Cardiac muscle cell (in vitro differentiated cells and primary cell): Measurements from ENCODE around the gene TENT5A. TPM values are rescaled to one million over a fixed set of nuclear protein-coding genes. Genes with fewer than 3 reads are reported as not detected.

Experiments used
- DNase-seq, 2 donors: peaks; one replicate each; pipeline versions ENCODE4 v3.0.0 to v3.0.0-alpha.2; 2010 to 2017; ENCODE audit warnings: low read depth in 1 of 2, low spot score in 1 of 2
- H3K27ac ChIP-seq: fragments of 200-600 bp; sonication (generic); 2 replicates; pipeline ENCODE4 v1.5.1; 2016
- H3K27me3 ChIP-seq: fragments of 200-600 bp; sonication (generic); 2 replicates; pipeline ENCODE4 v1.6.0; 2016; ENCODE audit warnings: control low read depth
- H3K36me3 ChIP-seq: fragments of 200-600 bp; sonication (generic); 2 replicates; pipeline ENCODE4 v1.5.1; 2016; ENCODE audit warnings: control low read depth
- H3K4me1 ChIP-seq: fragments of 200-600 bp; sonication (generic); 2 replicates; pipeline ENCODE4 v1.8.1; 2017; ENCODE audit warnings: low read depth, mild to moderate bottlenecking, mixed run types
- H3K4me3 ChIP-seq: fragments of 200-600 bp; sonication (generic); 2 replicates; pipeline ENCODE4 v1.5.1; 2016; ENCODE audit warnings: mild to moderate bottlenecking
- H3K9me3 ChIP-seq: fragments of 200-600 bp; sonication (generic); 2 replicates; pipeline ENCODE4 v1.5.1; 2017; ENCODE audit warnings: low read depth, mild to moderate bottlenecking, control low read depth
- polyA plus RNA-seq: library from polyadenylated mRNA; unstranded; fragments of >200 nt; fragmentation: Nextera tagmentation; extraction: Ambion mirVana; gene quantifications from 2 replicates; pipeline ENCODE4 v1.2.1, GENCODE V29; 2016
- total RNA-seq: library from RNA; depleted of rRNA; stranded (reverse); fragments of >200 nt; gene quantifications from 2 replicates; pipeline ENCODE4 v1.2.3, GENCODE V29; 2016
- TF ChIP-seq, protein P1 (sequence below): IDR thresholded peaks from 2 replicates; pipeline ENCODE4 v1.5.1; 2012; ENCODE audit warnings: low read depth, mild to moderate bottlenecking, low read length

TENT5A gene
- total and polyA plus RNA-seq, 2 experiments from 2014 or later: 8.1 to 9.2 TPM

DNA sequence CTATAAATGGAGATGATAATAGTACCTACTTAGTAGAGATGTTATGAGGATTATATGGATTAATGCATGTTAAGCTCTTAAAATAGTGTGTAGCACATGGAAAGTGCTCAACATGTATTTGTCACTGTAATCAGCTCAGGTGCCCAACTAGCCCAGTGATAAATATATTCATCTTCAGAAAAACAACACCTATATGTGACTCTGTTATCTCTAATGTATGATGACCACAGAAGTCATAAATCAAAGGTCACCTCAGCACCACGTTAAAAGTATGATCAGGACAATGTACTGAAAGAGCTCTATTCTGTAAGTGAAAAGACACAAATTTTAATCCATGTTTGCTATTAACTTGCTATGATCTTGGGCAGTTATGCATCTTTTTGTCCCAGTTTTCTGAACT is 36.8 kb upstream of the TENT5A start:
- Histone ChIP-seq H3K4me1 (no peaks in the 10 kb centered on the region), H3K36me3 (no peaks in the 10 kb centered on the region), H3K27ac (no peak overlapping the region), H3K9me3 (no peaks in the 10 kb centered on the region), H3K27me3 (no peaks in the 10 kb centered on the region), H3K4me3 (no peak overlapping the region)
- DNase-seq: no peak
- TF ChIP-seq, protein P1, sequence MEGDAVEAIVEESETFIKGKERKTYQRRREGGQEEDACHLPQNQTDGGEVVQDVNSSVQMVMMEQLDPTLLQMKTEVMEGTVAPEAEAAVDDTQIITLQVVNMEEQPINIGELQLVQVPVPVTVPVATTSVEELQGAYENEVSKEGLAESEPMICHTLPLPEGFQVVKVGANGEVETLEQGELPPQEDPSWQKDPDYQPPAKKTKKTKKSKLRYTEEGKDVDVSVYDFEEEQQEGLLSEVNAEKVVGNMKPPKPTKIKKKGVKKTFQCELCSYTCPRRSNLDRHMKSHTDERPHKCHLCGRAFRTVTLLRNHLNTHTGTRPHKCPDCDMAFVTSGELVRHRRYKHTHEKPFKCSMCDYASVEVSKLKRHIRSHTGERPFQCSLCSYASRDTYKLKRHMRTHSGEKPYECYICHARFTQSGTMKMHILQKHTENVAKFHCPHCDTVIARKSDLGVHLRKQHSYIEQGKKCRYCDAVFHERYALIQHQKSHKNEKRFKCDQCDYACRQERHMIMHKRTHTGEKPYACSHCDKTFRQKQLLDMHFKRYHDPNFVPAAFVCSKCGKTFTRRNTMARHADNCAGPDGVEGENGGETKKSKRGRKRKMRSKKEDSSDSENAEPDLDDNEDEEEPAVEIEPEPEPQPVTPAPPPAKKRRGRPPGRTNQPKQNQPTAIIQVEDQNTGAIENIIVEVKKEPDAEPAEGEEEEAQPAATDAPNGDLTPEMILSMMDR: no peak

DNA sequence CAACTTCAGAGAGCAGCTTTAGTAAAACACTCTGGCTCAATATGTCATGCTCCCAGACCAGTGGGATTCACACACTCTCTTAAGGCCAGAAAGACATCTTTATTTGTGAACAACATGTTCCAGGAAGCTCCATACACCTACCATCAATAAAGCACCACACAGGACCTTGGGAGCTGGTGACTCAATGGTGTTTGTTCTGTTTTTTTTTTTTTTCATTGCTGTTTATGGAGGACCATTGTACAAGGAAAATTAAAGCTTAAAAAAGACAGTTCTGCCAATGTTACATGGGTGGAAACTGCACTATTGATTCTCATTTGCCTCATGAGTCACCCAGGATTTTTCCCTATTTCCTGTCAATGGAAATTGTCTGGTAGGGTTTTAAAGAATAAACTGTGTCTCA is 36.3 kb upstream of the TENT5A start:
- Histone ChIP-seq H3K9me3 (no peaks in the 10 kb centered on the region), H3K27me3 (no peaks in the 10 kb centered on the region), H3K27ac (no peak overlapping the region), H3K36me3 (no peaks in the 10 kb centered on the region), H3K4me1 (no peaks in the 10 kb centered on the region), H3K4me3 (no peak overlapping the region)
- DNase-seq: no peak
- TF ChIP-seq, protein P1: no peak

DNA sequence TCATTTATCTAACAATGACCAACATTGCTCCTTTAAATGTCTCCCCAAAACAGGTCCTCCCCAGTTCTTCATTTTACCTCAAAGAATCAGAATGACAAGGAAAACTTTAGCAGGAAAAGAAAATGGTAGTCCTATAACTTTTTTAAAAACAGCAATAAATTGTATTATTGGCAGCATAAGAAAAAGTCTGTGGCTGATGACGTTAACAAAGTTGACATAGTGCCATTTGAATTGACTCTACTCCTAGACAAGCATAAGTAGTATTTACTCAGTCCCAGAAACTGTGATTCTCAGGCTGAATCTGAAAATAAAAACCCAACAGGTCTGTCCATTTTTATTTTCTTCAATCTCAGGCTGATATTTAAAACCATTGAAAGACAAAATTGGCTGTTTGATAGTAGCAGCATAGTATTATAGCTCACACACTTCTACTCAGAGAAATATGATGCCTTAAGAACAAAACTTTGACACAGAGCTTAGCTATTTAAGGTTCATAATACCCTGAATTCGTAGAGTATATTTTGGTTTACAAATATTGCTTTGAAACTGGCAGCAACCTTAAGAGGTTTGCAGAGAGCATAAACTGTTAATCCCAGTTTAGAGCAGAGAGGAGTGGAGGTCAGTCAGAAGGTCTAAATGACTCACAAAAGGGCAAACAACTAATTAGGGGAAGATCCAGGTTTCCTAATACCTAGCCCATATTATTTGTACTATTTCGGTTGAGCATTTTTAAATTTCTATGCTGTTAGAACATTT is 35.0 kb upstream of the TENT5A start:
- TF ChIP-seq, protein P1: no peak
- H3K4me3 ChIP-seq: no peak overlapping the region
- H3K9me3 ChIP-seq: no peaks in the 10 kb centered on the region
- H3K36me3 ChIP-seq: no peaks in the 10 kb centered on the region
- DNase-seq: peak in 1 of 2 donors; percentile 64
- no peaks in the 10 kb centered on the region for H3K27me3 ChIP-seq
- H3K27ac ChIP-seq: no peak overlapping the region
- H3K4me1 ChIP-seq: no peaks in the 10 kb centered on the region

DNA sequence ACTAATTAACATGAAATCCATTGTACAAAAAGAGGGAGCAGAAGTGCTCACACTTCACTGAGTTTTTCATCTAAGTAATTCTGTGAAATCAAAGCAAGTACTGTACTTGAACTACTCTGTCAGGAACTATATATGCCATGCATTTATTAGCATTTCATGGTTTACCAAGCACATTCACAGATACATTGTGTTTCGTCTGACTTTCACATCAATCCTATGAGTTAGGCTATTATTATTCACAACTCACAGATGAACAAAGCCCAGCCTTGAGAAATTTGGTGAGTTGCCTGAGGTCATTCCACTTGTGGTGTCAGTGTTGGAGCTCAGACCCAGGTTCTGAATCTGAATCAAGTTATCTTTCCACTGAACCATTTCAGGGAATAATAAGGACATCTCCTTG is 33.7 kb upstream of the TENT5A start:
- no peak for DNase-seq
- TF ChIP-seq, protein P1: no peak
- Histone ChIP-seq H3K27ac (no peak overlapping the region), H3K4me3 (no peak overlapping the region), H3K36me3 (no peaks in the 10 kb centered on the region), H3K27me3 (no peaks in the 10 kb centered on the region), H3K9me3 (no peaks in the 10 kb centered on the region), H3K4me1 (no peaks in the 10 kb centered on the region)

DNA sequence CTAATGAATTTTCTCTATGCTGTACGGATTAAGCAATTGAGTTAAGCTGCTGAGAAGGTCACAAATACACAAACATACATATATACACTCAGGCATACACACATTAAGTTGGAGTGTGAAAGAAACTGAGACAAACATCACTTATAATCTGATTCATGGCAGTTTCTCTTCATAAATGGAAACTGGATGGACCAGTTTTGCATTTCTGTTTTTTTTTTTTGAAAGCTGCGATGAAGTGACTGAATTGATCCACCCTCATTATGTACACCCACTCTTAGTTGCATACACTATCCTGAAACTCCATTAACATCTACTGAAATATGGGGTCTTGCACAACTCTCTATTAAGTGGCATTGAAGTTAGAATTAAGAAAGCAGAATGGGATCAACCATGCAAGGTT is 32.9 kb upstream of the TENT5A start:
- H3K9me3 ChIP-seq: no peaks in the 10 kb centered on the region
- no peaks in the 10 kb centered on the region for H3K36me3 ChIP-seq
- H3K27ac ChIP-seq: no peak overlapping the region
- DNase-seq: no peak
- H3K27me3 ChIP-seq: no peaks in the 10 kb centered on the region
- TF ChIP-seq, protein P1: no peak
- H3K4me1 ChIP-seq: no peaks in the 10 kb centered on the region
- no peak overlapping the region for H3K4me3 ChIP-seq
